Measurements from ENCODE around the gene IFIT2. TPM values are rescaled to one million over a fixed set of nuclear protein-coding genes. Genes with fewer than 3 reads are reported as not detected.
"Not testable (repeated sequence)": the region's sequence is repeated elsewhere in the genome, so short reads cannot be mapped to it uniquely, and the experiment has no call there.

The IFIT2 gene
- total RNA-seq = 6.4 TPM
- 1 to 10 TPM; 5.0 to 9.6 (median 7.5) TPM for polyA plus RNA-seq (ENCODE audit: insufficient read depth in 1 of 8, insufficient read length in 8 of 8, low replicate concordance in 1 of 8)
- long read RNA-seq, donor 1, partial matches to known transcripts = 0 of 1 reads
- long read RNA-seq, donor 1, other reads (novel, unspliced or antisense) = 0 of 1 reads
- long read RNA-seq, donor 2, partial matches to known transcripts = 0 of 1 reads
- long read RNA-seq, donor 2, other reads (novel, unspliced or antisense) = 0 of 1 reads
- long read RNA-seq, donor 3, transcript IFIT2-201 (2 exons, 3,489 nt) = major isoform, 8 of 8 reads
- long read RNA-seq, donor 3, partial matches to known transcripts = 0 of 8 reads
- long read RNA-seq, donor 3, other reads (novel, unspliced or antisense) = 0 of 8 reads
- long read RNA-seq, donor 4, partial matches to known transcripts = 0 of 3 reads
- long read RNA-seq, donor 4, other reads (novel, unspliced or antisense) = 0 of 3 reads
- long read RNA-seq, donor 5, transcript IFIT2-201 (2 exons, 3,489 nt) = major isoform, 12 of 12 reads
- long read RNA-seq, donor 5, partial matches to known transcripts = 0 of 12 reads
- long read RNA-seq, donor 5, other reads (novel, unspliced or antisense) = 0 of 12 reads
- long read RNA-seq, donor 6, transcript IFIT2-201 (2 exons, 3,489 nt) = major isoform, 5 of 5 reads
- long read RNA-seq, donor 6, partial matches to known transcripts = 0 of 5 reads
- long read RNA-seq, donor 6, other reads (novel, unspliced or antisense) = 0 of 5 reads
- long read RNA-seq, donor 7, partial matches to known transcripts = 6 of 9 reads
- long read RNA-seq, donor 7, other reads (novel, unspliced or antisense) = 0 of 9 reads
- long read RNA-seq, donor 8, transcript IFIT2-201 (2 exons, 3,489 nt) = major isoform, 6 of 6 reads
- long read RNA-seq, donor 8, partial matches to known transcripts = 0 of 6 reads
- long read RNA-seq, donor 8, other reads (novel, unspliced or antisense) = 0 of 6 reads
- long read RNA-seq, donor 9 = 0 reads
- long read RNA-seq, donor 10, partial matches to known transcripts = 0 of 4 reads
- long read RNA-seq, donor 10, other reads (novel, unspliced or antisense) = 0 of 4 reads
- long read RNA-seq, donor 11, transcript IFIT2-201 (2 exons, 3,489 nt) = major isoform, 10 of 10 reads
- long read RNA-seq, donor 11, partial matches to known transcripts = 0 of 10 reads
- long read RNA-seq, donor 11, other reads (novel, unspliced or antisense) = 0 of 10 reads

DNA sequence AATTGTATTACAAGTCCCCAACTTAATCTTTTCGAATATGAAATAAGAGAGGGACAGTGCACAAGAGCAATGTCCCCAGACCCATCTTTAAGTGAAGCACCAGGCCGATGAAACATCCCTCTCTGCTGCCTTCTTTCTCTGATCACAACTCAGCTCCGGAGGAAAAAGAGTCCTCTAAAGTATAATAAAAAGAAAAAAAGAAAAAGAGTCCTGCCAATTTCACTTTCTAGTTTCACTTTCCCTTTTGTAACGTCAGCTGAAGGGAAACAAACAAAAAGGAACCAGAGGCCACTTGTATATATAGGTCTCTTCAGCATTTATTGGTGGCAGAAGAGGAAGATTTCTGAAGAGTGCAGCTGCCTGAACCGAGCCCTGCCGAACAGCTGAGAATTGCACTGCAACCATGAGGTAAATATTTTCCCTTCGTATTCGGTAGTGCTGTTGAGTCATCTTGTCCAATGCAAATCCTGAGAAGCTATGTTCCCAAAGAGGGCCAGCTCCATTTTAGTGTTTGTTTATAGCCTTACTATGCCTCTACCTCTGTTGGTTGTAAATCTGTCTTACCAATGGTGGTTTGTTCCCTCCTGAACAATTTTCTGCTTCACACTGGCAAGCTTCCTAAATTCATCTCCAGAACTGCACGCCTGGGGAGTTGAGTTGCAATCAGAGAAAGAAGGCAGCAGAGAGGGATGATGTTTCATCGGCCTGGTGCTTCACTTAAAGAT, at the start of gene IFIT2:
IFIT2 (plus strand) TSS at position 326 of the 725 bp plus-strand sequence; CDS start at position 404, 78 bp downstream.
- peak within 1 kb of the TSS; percentile 99 for H3K27ac ChIP-seq (ENCODE audit: low read length)
- no CpG with 5 or more reads among the region's 10 CpGs for WGBS (ENCODE audit: insufficient coverage)
- no peaks in the 10 kb centered on the region for H3K27me3 ChIP-seq (ENCODE audit: control insufficient read depth, insufficient read depth, low read length)
- peaks cover 11% of the 10 kb centered on the region for H3K36me3 ChIP-seq (ENCODE audit: control insufficient read depth, insufficient read depth, low read length)
- H3K9me3 ChIP-seq (replicated peaks; ENCODE audit: control insufficient read depth, low read depth, low read length) = peaks cover 2% of the 10 kb centered on the region
- H3K4me1 ChIP-seq (ENCODE audit: control insufficient read depth, insufficient read depth, low read length) = peaks cover 31% of the 10 kb centered on the region
- DNase-seq = peak; percentile 94
- peak within 1 kb of the TSS; percentile 42 for H3K4me3 ChIP-seq (ENCODE audit: low read length)

DNA sequence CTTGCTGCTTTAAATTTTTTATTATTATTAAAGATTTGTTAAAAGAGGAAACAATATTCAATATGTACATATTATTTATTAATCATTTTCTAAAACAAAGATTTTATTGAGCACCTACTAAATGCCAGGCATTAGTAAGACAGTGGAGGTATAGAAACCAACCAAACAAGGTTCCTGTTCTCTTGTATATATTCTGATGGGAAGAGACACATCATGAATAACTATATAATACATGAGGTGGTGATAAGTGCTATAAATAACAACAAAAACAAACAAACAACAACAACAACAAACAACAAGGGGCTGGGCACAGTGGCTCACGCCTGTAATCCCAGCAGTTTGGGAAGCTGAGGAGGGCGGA, 49.6 kb upstream of the IFIT2 start:
- Histone ChIP-seq H3K4me3 (ENCODE audit: low read length) (peak overlapping the region; percentile 95), H3K27me3 (ENCODE audit: control insufficient read depth, insufficient read depth, low read length) (no peaks in the 10 kb centered on the region), H3K4me1 (ENCODE audit: control insufficient read depth, insufficient read depth, low read length) (peaks cover 7% of the 10 kb centered on the region), H3K36me3 (ENCODE audit: control insufficient read depth, insufficient read depth, low read length) (no peaks in the 10 kb centered on the region), H3K27ac (ENCODE audit: low read length) (no peak overlapping the region), H3K9me3 (replicated peaks; ENCODE audit: control insufficient read depth, low read depth, low read length) (no peaks in the 10 kb centered on the region)
- DNase-seq = no peak
- WGBS (ENCODE audit: insufficient coverage) = no CpG with 5 or more reads among the region's 2 CpGs

GRCh38 chr10:89255091-89255579, 46.7 kb upstream of the IFIT2 start:
- not testable (repeated sequence) for H3K4me3 ChIP-seq (ENCODE audit: low read length); H3K27me3 ChIP-seq (ENCODE audit: control insufficient read depth, insufficient read depth, low read length); H3K9me3 ChIP-seq (replicated peaks; ENCODE audit: control insufficient read depth, low read depth, low read length); H3K27ac ChIP-seq (ENCODE audit: low read length); DNase-seq; H3K4me1 ChIP-seq (ENCODE audit: control insufficient read depth, insufficient read depth, low read length); H3K36me3 ChIP-seq (ENCODE audit: control insufficient read depth, insufficient read depth, low read length)
- no CpG with 5 or more reads among the region's 2 CpGs for WGBS (ENCODE audit: insufficient coverage)

- Histone ChIP-seq H3K36me3 (ENCODE audit: control insufficient read depth, insufficient read depth, low read length) (no peaks in the 10 kb centered on the region), H3K4me3 (ENCODE audit: low read length) (no peak overlapping the region), H3K27ac (ENCODE audit: low read length) (no peak overlapping the region), H3K9me3 (replicated peaks; ENCODE audit: control insufficient read depth, low read depth, low read length) (no peaks in the 10 kb centered on the region), H3K27me3 (ENCODE audit: control insufficient read depth, insufficient read depth, low read length) (no peaks in the 10 kb centered on the region), H3K4me1 (ENCODE audit: control insufficient read depth, insufficient read depth, low read length) (peaks cover 10% of the 10 kb centered on the region)
- DNase-seq = no peak
These were observed 46.1 kb upstream of the IFIT2 start for GRCh38 chr10:89255793-89256192.

GRCh38 chr10:89256340-89256739, 45.5 kb upstream of the IFIT2 start:
- H3K27ac ChIP-seq (ENCODE audit: low read length) = peak overlapping the region; percentile 49
- H3K36me3 ChIP-seq (ENCODE audit: control insufficient read depth, insufficient read depth, low read length) = no peaks in the 10 kb centered on the region
- no peaks in the 10 kb centered on the region for H3K9me3 ChIP-seq (replicated peaks; ENCODE audit: control insufficient read depth, low read depth, low read length)
- peaks cover 7% of the 10 kb centered on the region for H3K4me1 ChIP-seq (ENCODE audit: control insufficient read depth, insufficient read depth, low read length)
- H3K27me3 ChIP-seq (ENCODE audit: control insufficient read depth, insufficient read depth, low read length) = no peaks in the 10 kb centered on the region
- DNase-seq = no peak
- WGBS (ENCODE audit: insufficient coverage) = 27% methylated on average over 2 of the region's 3 CpGs
- no peak overlapping the region for H3K4me3 ChIP-seq (ENCODE audit: low read length)

GRCh38 chr10:89256962-89257361, 44.9 kb upstream of the IFIT2 start:
- DNase-seq = peak; percentile 62
- Histone ChIP-seq H3K4me1 (ENCODE audit: control insufficient read depth, insufficient read depth, low read length) (peaks cover 7% of the 10 kb centered on the region), H3K27ac (ENCODE audit: low read length) (peak overlapping the region; percentile 49)

DNA sequence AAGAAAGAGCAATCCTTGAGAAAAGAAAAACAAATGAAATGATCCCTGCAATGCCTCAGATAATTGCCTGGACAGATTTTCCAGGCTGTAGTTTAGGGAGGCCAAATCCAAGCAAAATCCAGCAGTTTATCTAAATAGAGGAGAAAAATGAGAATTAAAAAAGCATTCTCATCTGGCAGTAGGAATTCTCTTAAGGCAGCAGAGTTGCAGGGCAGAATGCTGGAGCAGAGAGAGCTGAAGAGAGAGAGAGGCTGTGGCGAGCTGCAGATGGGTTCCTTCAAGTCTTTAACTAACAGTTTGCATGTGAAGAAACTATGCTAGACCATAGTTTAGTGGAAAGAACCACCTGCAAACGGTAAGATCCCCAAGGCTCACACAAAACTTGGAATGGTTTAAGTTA, 44.3 kb upstream of the IFIT2 start:
- DNase-seq = peak; percentile 85
- H3K27ac ChIP-seq (ENCODE audit: low read length) = peak overlapping the region; percentile 52
- H3K4me3 ChIP-seq (ENCODE audit: low read length) = no peak overlapping the region
- peaks cover 9% of the 10 kb centered on the region for H3K4me1 ChIP-seq (ENCODE audit: control insufficient read depth, insufficient read depth, low read length)
- no peaks in the 10 kb centered on the region for H3K36me3 ChIP-seq (ENCODE audit: control insufficient read depth, insufficient read depth, low read length)
- H3K27me3 ChIP-seq (ENCODE audit: control insufficient read depth, insufficient read depth, low read length) = no peaks in the 10 kb centered on the region
- no CpG with 5 or more reads among the region's 2 CpGs for WGBS (ENCODE audit: insufficient coverage)
- H3K9me3 ChIP-seq (replicated peaks; ENCODE audit: control insufficient read depth, low read depth, low read length) = no peaks in the 10 kb centered on the region

More at GRCh38 chr10:89256962-89257361, 44.9 kb upstream of the IFIT2 start:
- WGBS (ENCODE audit: insufficient coverage) = 38% methylated on average over 1 of the region's 1 CpG
- Histone ChIP-seq H3K36me3 (ENCODE audit: control insufficient read depth, insufficient read depth, low read length) (no peaks in the 10 kb centered on the region), H3K4me3 (ENCODE audit: low read length) (no peak overlapping the region), H3K9me3 (replicated peaks; ENCODE audit: control insufficient read depth, low read depth, low read length) (no peaks in the 10 kb centered on the region), H3K27me3 (ENCODE audit: control insufficient read depth, insufficient read depth, low read length) (no peaks in the 10 kb centered on the region)

GRCh38 chr10:89258881-89259280, 43.0 kb upstream of the IFIT2 start:
- no peak for DNase-seq
- Histone ChIP-seq H3K27ac (ENCODE audit: low read length) (no peak overlapping the region), H3K4me1 (ENCODE audit: control insufficient read depth, insufficient read depth, low read length) (peaks cover 14% of the 10 kb centered on the region), H3K27me3 (ENCODE audit: control insufficient read depth, insufficient read depth, low read length) (no peaks in the 10 kb centered on the region), H3K4me3 (ENCODE audit: low read length) (no peak overlapping the region), H3K36me3 (ENCODE audit: control insufficient read depth, insufficient read depth, low read length) (no peaks in the 10 kb centered on the region), H3K9me3 (replicated peaks; ENCODE audit: control insufficient read depth, low read depth, low read length) (no peaks in the 10 kb centered on the region)
- no CpG with 5 or more reads among the region's 1 CpG for WGBS (ENCODE audit: insufficient coverage)

Data from muscle of leg (tissue), 16 donors.